ENCODE measurements around the gene ADORA1.

ADORA1 gene

DNA sequence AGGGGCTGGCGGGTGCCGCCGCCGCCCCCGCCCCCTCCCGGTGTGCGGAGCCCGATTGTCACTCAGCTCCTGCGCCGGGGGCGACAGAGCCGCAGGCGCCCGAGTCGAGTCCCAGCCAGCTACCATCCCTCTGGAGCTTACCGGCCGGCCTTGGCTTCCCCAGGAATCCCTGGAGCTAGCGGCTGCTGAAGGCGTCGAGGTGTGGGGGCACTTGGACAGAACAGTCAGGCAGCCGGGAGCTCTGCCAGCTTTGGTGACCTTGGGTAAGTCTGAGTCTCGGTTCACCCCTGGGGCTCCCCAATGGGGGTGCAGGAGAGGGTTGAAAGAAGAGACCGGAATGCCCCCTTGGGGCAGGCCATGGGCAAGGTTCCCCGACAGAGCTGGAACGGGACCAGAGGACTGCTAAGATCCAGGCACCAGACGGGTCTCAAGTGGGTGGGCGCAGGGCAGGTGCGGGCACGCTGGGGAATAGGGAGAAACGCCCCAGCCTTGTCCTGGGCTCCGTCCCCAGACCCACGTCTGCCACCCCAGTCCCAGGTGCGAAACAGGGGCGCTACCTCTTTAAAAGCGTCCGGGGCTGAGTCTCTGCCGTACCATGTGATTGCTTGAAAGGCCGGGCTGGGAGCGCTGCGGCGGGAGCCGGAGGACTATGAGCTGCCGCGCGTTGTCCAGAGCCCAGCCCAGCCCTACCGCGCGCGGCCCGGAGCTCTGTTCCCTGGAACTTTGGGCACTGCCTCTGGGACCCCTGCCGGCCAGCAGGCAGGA lies at the start of gene ADORA1:
ADORA1 (plus strand) TSS at position 61 of the 765 bp plus-strand sequence. CDS start 1,116 bp downstream, outside the sequence.
- no peak for DNase-seq

- no peak for DNase-seq
Observed at GRCh38 chr1:203077956-203078355, 49.6 kb upstream of the ADORA1 start.

- no peak for DNase-seq
Observed at GRCh38 chr1:203078478-203078877, 49.0 kb upstream of the ADORA1 start.

- DNase-seq: no peak
Observed at GRCh38 chr1:203080456-203080855, 47.1 kb upstream of the ADORA1 start.

GRCh38 chr1:203081465-203082230 lies 45.9 kb upstream of the ADORA1 start:
- DNase-seq: no peak

DNA sequence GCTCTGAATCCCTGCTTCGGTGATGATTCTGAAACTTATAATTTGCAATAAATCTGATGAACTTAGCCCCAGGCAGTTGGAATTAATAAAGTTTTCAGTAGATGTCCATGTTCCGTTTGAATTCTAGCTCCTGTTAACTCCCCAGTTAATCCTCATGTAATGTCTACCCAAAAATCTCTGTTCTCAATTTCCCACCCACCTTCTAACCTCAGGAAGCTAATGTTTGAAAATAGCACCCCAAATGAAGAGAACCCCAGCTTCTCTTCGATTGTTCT lies 45.4 kb upstream of the ADORA1 start:
- no peak for DNase-seq

- DNase-seq: no peak
Observed at GRCh38 chr1:203082571-203083462, 44.7 kb upstream of the ADORA1 start.

- DNase-seq: no peak
Observed at GRCh38 chr1:203083463-203083921, 44.0 kb upstream of the ADORA1 start.

DNA sequence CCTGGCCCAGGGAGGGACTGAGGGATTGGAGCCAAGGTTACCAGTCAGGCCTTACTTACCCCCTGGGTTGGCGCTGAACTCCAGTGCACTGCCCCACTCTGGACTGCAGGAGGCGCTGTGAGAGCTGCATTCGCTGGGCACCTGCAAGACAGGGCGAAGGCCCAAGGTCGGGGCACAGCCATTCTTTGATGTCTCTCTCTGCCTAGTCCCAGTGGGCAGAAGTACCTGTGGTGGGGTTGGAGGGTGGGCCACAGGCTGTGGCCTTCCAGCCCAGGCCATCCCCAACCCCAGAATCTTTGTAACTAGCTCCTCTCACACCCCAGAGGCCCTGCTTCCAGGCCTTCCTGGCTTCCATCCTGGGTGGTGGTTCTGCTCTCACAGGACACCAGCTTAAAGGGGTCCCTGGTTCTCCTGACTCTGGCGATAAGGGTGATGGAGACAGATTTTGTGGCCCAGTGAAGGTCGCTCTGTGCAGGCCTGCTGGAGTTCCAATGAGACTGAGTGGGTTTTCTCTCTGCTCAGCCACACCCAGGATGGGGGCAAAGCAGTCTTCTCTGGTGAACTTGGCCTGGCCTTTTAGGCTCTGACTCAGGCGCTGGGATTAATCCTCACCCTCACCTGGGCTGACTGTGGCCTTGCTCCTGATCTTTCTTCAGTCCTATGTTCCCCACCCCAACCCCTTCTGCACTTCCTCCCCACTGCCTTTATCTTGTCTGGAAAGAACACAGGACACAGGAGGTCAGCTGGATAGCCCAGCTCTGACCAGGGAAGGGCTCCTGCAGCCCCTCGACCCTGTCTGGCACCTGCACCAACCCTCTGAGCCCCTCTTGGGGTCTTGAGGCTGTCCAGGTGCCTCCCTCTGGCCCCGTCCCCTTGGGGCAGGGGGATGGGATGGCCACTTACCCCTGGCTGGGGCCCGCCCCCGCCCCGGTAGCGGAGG lies 42.7 kb upstream of the ADORA1 start:
- DNase-seq: no peak

DNA sequence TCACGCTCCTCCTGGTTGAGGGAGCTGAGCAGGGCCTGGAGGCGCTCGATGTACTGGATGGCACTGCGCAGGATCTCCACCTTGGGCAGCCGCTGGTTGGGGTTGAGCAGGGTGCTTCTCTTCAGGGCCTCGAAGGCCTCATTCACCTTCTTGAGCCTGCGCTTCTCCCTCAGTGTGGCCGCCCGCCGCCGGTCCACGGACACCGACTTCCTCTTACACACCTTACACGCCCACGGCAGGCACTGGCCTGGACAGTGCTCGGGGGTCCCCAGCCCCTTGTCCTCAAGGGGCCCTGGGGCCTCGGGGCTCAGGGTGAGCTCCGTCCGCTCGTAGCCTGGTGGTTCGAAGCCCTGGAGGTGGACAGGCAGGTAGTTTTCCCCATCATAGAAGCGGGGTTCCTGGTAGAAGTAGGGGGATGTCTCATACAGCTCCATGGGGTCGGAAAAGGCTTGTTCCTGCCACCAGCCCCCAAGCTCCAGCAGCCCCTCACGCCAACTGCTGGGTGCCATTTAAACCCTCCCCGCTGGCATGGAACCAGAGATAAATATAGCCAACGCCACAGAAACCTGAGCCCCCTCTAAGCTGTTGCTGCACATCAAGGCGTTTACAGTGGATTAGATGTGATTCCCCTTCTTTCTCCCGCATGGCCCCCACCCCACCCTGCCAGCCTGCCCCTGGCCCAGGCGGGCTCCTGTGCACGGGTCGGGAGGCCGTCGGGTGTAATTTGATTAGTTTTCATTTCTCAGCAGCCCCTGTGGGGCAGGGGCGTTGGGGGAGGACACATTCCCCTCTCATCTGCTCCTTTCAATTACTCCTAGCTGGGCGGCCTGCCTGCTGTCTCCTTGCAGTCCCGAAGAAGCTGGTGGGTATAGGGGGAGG lies 41.8 kb upstream of the ADORA1 start, which contains the start of gene MYOG:
MYOG (minus strand) TSS at position 485 of the 879 bp plus-strand sequence; CDS start at position 434, 51 bp downstream.
- DNase-seq: no peak

DNA sequence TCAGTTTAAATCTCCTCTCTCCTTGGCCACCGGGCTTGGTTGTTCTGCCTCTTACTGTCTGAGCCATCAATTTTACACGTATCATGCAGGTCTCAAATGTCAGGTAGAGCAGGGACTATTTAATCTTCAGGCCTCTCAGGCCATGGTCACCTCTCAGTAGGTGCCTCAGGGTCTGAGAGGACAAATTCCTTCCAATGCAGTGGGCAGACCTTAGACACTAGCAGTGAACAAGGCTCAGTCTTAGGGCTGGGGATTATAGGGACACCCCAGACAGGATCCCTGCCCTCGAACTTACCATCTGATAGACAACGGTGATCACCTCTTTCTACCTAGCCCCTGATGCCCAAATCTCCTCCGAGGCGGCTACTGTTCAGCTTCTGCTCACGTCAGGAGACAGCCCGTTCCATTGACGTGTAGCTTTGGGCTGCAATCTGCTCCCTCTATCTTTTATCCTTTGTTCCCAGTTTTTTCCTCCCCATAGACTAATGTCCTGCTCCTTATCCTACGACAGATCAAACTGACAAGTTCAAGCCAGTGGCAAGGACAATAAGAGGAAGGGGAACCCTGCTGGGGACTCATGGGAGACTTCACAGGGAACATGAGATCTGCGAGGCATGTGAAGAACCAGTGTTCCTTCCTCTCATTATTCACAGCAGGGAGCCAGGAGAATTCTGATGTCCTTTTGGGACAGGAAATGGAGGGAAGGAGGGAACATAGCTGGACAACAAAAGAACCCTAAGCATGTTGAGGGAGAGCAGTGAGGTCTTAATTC lies 40.3 kb upstream of the ADORA1 start:
- DNase-seq: no peak

- no peak for DNase-seq
Observed at GRCh38 chr1:203088441-203088840, 39.1 kb upstream of the ADORA1 start.

GRCh38 chr1:203089001-203089650 lies 38.4 kb upstream of the ADORA1 start:
- DNase-seq: no peak

DNA sequence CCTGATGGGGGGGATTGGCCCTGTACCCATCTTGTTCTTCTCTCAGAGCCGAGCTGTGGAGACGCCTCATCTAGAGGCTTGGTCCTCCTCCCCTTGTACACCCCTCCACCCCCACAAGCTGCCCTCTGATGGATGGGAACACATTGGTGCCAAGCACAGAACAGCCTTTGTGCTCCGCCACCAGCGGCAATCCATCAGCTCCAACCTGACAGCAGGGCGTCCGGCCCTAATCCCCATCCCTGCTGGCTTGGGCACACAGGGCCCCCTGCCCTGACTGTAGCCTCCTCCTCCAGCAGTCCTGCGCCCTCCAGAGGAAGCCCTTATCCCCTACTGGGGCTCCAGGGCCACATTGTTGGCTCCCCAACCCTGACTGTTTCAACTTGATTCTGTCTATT lies 37.9 kb upstream of the ADORA1 start:
- no peak for DNase-seq

GRCh38 chr1:203090421-203091198 lies 36.9 kb upstream of the ADORA1 start:
- DNase-seq: no peak

- no peak for DNase-seq
Observed at GRCh38 chr1:203091199-203091477, 36.4 kb upstream of the ADORA1 start.

DNA sequence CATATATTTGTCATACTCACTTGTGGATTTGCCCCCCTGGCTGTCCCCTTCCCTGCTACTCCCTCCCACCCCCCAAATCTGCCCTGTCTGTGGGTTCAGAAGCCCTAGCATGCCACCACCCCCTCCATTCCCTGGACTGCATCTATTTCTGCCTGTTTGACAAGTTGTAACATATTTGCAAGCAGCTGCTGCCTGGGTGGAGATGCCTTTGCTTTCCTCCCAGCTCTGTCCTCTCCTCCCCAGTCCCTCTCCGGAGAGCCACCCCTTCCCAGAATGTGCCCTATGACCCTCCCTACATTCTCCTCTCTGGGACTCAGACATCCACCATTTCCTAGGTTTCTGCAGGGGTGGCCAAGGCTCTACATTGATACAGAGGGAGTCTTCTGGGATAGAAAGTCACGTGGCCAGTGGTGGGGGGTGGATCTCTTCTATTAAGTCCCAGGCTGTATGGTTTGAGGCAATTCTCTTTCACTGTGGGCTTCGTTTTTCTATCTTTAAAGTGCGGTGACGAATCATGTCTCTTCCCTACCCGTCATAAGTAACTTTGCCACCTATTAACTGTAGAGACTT lies 35.7 kb upstream of the ADORA1 start:
- DNase-seq: peak; percentile 15

GRCh38 chr1:203093754-203094410 lies 33.6 kb upstream of the ADORA1 start:
- no peak for DNase-seq

Data from NCI-H526 treated with DMSO at 0.1 percent for 48 hours (cell line).